ENCODE data around the gene PHF10.

DNA sequence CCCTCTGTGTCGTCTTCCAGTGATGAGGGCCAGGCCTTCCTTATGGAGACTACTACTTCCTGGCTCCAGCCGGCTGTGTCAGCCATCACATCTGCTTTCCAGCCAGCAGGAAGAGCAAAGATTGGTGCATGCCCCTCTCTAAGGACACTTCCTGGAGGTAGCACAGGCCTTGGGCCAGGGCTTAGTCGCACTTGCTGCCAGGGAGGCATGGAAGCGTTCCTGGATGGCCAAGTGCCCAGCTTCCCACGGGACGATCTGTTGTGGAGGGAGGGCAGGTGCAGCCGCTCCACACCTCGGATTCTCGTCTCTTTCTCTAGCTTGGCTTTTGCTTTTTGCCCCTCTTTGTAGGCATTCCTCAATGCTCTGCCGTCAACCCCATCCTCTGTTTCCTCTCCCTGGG, 39.0 kb upstream of the PHF10 start:
- TF ChIP-seq, protein P1, sequence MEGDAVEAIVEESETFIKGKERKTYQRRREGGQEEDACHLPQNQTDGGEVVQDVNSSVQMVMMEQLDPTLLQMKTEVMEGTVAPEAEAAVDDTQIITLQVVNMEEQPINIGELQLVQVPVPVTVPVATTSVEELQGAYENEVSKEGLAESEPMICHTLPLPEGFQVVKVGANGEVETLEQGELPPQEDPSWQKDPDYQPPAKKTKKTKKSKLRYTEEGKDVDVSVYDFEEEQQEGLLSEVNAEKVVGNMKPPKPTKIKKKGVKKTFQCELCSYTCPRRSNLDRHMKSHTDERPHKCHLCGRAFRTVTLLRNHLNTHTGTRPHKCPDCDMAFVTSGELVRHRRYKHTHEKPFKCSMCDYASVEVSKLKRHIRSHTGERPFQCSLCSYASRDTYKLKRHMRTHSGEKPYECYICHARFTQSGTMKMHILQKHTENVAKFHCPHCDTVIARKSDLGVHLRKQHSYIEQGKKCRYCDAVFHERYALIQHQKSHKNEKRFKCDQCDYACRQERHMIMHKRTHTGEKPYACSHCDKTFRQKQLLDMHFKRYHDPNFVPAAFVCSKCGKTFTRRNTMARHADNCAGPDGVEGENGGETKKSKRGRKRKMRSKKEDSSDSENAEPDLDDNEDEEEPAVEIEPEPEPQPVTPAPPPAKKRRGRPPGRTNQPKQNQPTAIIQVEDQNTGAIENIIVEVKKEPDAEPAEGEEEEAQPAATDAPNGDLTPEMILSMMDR (IDR thresholded peaks at IDR 0.05) = no peak
- no peak for TF ChIP-seq POLR2A (IDR thresholded peaks at IDR 0.05)
